Measurements from ENCODE around the gene LRGUK. TPM values are rescaled to one million over a fixed set of nuclear protein-coding genes. Genes with fewer than 3 reads are reported as not detected.

LRGUK gene
- total RNA-seq, 1 experiment from 2014 or later = 0.49 TPM

- TF ChIP-seq CTCF (IDR thresholded peaks at IDR 0.05 in 2 of 3, conservative IDR thresholded peaks at IDR 0.05 in 1 of 3; ENCODE audit: borderline replicate concordance in 1 of 3, insufficient read depth in 1 of 3, low read depth in 2 of 3, low read length in 2 of 3) (no peak), POLR2AphosphoS5 (IDR thresholded peaks at IDR 0.05; ENCODE audit: low read depth, low read length) (0 out of 2 replicates have a peak, but pooled peaks have one; percentile 21), RAD21 (IDR thresholded peaks at IDR 0.05; ENCODE audit: low read depth) (no peak), SRF (IDR thresholded peaks at IDR 0.05; ENCODE audit: low read depth) (no peak), JUND (IDR thresholded peaks at IDR 0.05) (peak; percentile 90), ZFX (IDR thresholded peaks at IDR 0.05) (no peak), CBX3 (IDR thresholded peaks at IDR 0.05; ENCODE audit: low read depth) (peak; percentile 93), ZNF274 (IDR thresholded peaks at IDR 0.05; ENCODE audit: low read depth, low read length) (no peak), YY1 (IDR thresholded peaks at IDR 0.05; ENCODE audit: extremely low read depth, insufficient replicate concordance, low read depth, low read length) (no peak), ZBTB33 (IDR thresholded peaks at IDR 0.05; ENCODE audit: extremely low read depth, insufficient replicate concordance, low read length) (no peak), MAX (IDR thresholded peaks at IDR 0.05) (peak; percentile 59), ATF3 (IDR thresholded peaks at IDR 0.05) (no peak)
Observed at GRCh38 chr7:134174795-134175261, 47.7 kb downstream of the LRGUK start (continued).

Data from HCT116 (cell line).